ENCODE data around the gene TBC1D23. TPM values are rescaled to one million over a fixed set of nuclear protein-coding genes. Genes with fewer than 3 reads are reported as not detected.

The TBC1D23 gene
- total RNA-seq, 1 experiment from 2014 or later: 32.4 TPM

- ChIA-PET POLR2A (ENCODE audit: low non-redundant PET) (no interaction called here), CTCF (no interaction called here)
- BruUV-seq (replicated peaks): no TSS peak
- Histone ChIP-seq H3K4me1 (ENCODE audit: insufficient read depth, low read length, poor library complexity, severe bottlenecking) (no peaks in the 10 kb centered on the region), H3K9me3 (ENCODE audit: low read depth, low read length, poor library complexity, severe bottlenecking) (no peaks in the 10 kb centered on the region), H3K4me3 (ENCODE audit: low read depth, low read length, poor library complexity, severe bottlenecking) (no peak overlapping the region), H3K27me3 (replicated peaks; ENCODE audit: insufficient read depth, low read depth, low read length, poor library complexity) (no peaks in the 10 kb centered on the region), H3K36me3 (ENCODE audit: insufficient read depth, low read length, poor library complexity, severe bottlenecking) (no peaks in the 10 kb centered on the region), H3K27ac (ENCODE audit: low read depth, low read length, poor library complexity, severe bottlenecking) (no peak overlapping the region)
- no peak for TF ChIP-seq CTCF (conservative IDR thresholded peaks at IDR 0.05; ENCODE audit: low read depth, low read length)
- DNase-seq (ENCODE audit: low spot score): peak; percentile 18
- intact Hi-C loops (cut with micrococcal nuclease; ENCODE audit: unreplicated experiment): no loop called here
Observed at GRCh38 chr3:100289339-100289738, 28.5 kb downstream of the TBC1D23 start.

- no TSS peak for BruUV-seq (replicated peaks)
- Histone ChIP-seq H3K4me1 (ENCODE audit: insufficient read depth, low read length, poor library complexity, severe bottlenecking) (no peaks in the 10 kb centered on the region), H3K9me3 (ENCODE audit: low read depth, low read length, poor library complexity, severe bottlenecking) (no peaks in the 10 kb centered on the region), H3K4me3 (ENCODE audit: low read depth, low read length, poor library complexity, severe bottlenecking) (no peak overlapping the region), H3K27me3 (replicated peaks; ENCODE audit: insufficient read depth, low read depth, low read length, poor library complexity) (no peaks in the 10 kb centered on the region), H3K27ac (ENCODE audit: low read depth, low read length, poor library complexity, severe bottlenecking) (no peak overlapping the region), H3K36me3 (ENCODE audit: insufficient read depth, low read length, poor library complexity, severe bottlenecking) (peaks cover 4% of the 10 kb centered on the region)
- TF ChIP-seq CTCF (conservative IDR thresholded peaks at IDR 0.05; ENCODE audit: low read depth, low read length) (no peak), EZH2 (IDR thresholded peaks at IDR 0.05; ENCODE audit: borderline replicate concordance, low read depth, low read length, poor library complexity, severe bottlenecking) (no peak)
- CTCF ChIA-PET: no interaction called here
- DNase-seq (ENCODE audit: low spot score): no peak
- POLR2A ChIA-PET (ENCODE audit: low non-redundant PET): no interaction called here
- intact Hi-C loops (cut with micrococcal nuclease; ENCODE audit: unreplicated experiment): no loop called here
Observed at GRCh38 chr3:100295089-100295488, 34.3 kb downstream of the TBC1D23 start.

GRCh38 chr3:100297784-100298183 lies 37.0 kb downstream of the TBC1D23 start:
- no peaks in the 10 kb centered on the region for H3K4me1 ChIP-seq (ENCODE audit: insufficient read depth, low read length, poor library complexity, severe bottlenecking)
- no peak overlapping the region for H3K27ac ChIP-seq (ENCODE audit: low read depth, low read length, poor library complexity, severe bottlenecking)
- BruUV-seq (replicated peaks): no TSS peak
- H3K9me3 ChIP-seq (ENCODE audit: low read depth, low read length, poor library complexity, severe bottlenecking): no peaks in the 10 kb centered on the region
- no peak for TF ChIP-seq CTCF (conservative IDR thresholded peaks at IDR 0.05; ENCODE audit: low read depth, low read length)
- TF ChIP-seq EZH2 (IDR thresholded peaks at IDR 0.05; ENCODE audit: borderline replicate concordance, low read depth, low read length, poor library complexity, severe bottlenecking): no peak
- POLR2A ChIA-PET (ENCODE audit: low non-redundant PET): no interaction called here
- peaks cover 4% of the 10 kb centered on the region for H3K36me3 ChIP-seq (ENCODE audit: insufficient read depth, low read length, poor library complexity, severe bottlenecking)
- CTCF ChIA-PET: no interaction called here
- H3K27me3 ChIP-seq (replicated peaks; ENCODE audit: insufficient read depth, low read depth, low read length, poor library complexity): no peaks in the 10 kb centered on the region
- no peak for DNase-seq (ENCODE audit: low spot score)
- no peak overlapping the region for H3K4me3 ChIP-seq (ENCODE audit: low read depth, low read length, poor library complexity, severe bottlenecking)
- intact Hi-C loops (cut with micrococcal nuclease; ENCODE audit: unreplicated experiment): no loop called here

All from A673 (cell line).